Measurements from ENCODE around the gene PTPRG. TPM values are rescaled to one million over a fixed set of nuclear protein-coding genes. Genes with fewer than 3 reads are reported as not detected.
"Not testable (repeated sequence)": the region's sequence is repeated elsewhere in the genome, so short reads cannot be mapped to it uniquely, and the experiment has no call there.

The PTPRG gene
- total and polyA plus RNA-seq, 10 of the 15 experiments (the other 5 are each of a cell fraction or from before 2014, with no cell fraction given): 0.29 to 20.7 (median 1.4) TPM

GRCh38 chr3:61704807-61705206, 143.4 kb downstream of the PTPRG start (continued):
- no peak for TF ChIP-seq CTCF (IDR thresholded peaks at IDR 0.05 in 2 of 3, conservative IDR thresholded peaks at IDR 0.05 in 1 of 3; ENCODE audit: control insufficient read depth in 2 of 3, extremely low read depth in 1 of 3, insufficient read depth in 1 of 3, low read depth in 3 of 3, low read length in 3 of 3)
- TF ChIP-seq RAD51 (IDR thresholded peaks at IDR 0.05): no peak
- TF ChIP-seq TAF1 (IDR thresholded peaks at IDR 0.05; ENCODE audit: borderline replicate concordance, low read depth, low read length): no peak
- no peak for TF ChIP-seq E2F4 (IDR thresholded peaks at IDR 0.05; ENCODE audit: low read depth, low read length)

- SMC1A ChIA-PET (ENCODE audit: uncharacterized antibody, unreplicated experiment): interaction anchor here (0.8 to 1.2 kb wide), 4 partner anchors 13 to 157 kb away, joined by 3 read pairs; no protein-coding TSS in a partner anchor
- Histone ChIP-seq H3K36me3 (ENCODE audit: control insufficient read depth in 2 of 2, insufficient read depth in 2 of 2, low read length in 1 of 2) (no peaks in the 10 kb centered on the region), H3K27ac (ENCODE audit: control insufficient read depth, insufficient read depth) (no peak overlapping the region), H4K20me1 (ENCODE audit: control insufficient read depth, insufficient read depth) (no peaks in the 10 kb centered on the region), H3K4me2 (ENCODE audit: control insufficient read depth, insufficient read depth) (no peak overlapping the region), H3K4me1 (ENCODE audit: control insufficient read depth, insufficient read depth, low read length) (no peaks in the 10 kb centered on the region), H3K79me2 (ENCODE audit: control insufficient read depth, insufficient read depth, low read length) (no peaks in the 10 kb centered on the region), H3K9me3 (replicated peaks; ENCODE audit: control insufficient read depth, insufficient read depth, low read length) (no peaks in the 10 kb centered on the region), H3K9ac (ENCODE audit: control insufficient read depth, insufficient read depth, low read length) (no peak overlapping the region), H3K4me3 (no peak overlapping the region), H3K27me3 (replicated peaks in 1 of 2; ENCODE audit: control insufficient read depth in 2 of 2, insufficient read depth in 2 of 2, low read length in 1 of 2) (no peaks in the 10 kb centered on the region), H2AFZ (ENCODE audit: control insufficient read depth, low read depth, low read length) (no peak overlapping the region)
- in situ Hi-C loops (cut with MboI) (no loop called here), intact Hi-C loops (cut with micrococcal nuclease; ENCODE audit: unreplicated experiment) (no loop called here)
- RAD21 ChIA-PET (ENCODE audit: unreplicated experiment): interaction anchor here (0.8 kb wide), 1 partner anchor 18 kb away, joined by 3 read pairs; no protein-coding TSS in a partner anchor
- BruUV-seq (replicated peaks): no TSS peak
- no peak for TF ChIP-seq CHD2 (IDR thresholded peaks at IDR 0.05; ENCODE audit: borderline replicate concordance, low read depth, low read length)
- DNase-seq (ENCODE audit: low read depth, low spot score): no peak
- WGBS (ENCODE audit: insufficient coverage, insufficient replicate concordance, low lambda C conversion rate, missing lambda C conversion rate): 95% methylated on average over 1 of the region's 1 CpG
- POLR2A ChIA-PET: interaction anchor here (1.3 kb wide), 1 partner anchor 14 kb away, joined by 3 read pairs; no protein-coding TSS in a partner anchor
- CTCF ChIA-PET: interaction anchor here (0.7 kb wide), 2 partner anchors 76 to 151 kb away, joined by 3 read pairs; no protein-coding TSS in a partner anchor
- ATAC-seq: no peak
- no peak for FAIRE-seq
Observed at GRCh38 chr3:61707492-61707891, 146.1 kb downstream of the PTPRG start.

- FAIRE-seq; H3K36me3 ChIP-seq (ENCODE audit: control insufficient read depth in 2 of 2, insufficient read depth in 2 of 2, low read length in 1 of 2); H3K4me1 ChIP-seq (ENCODE audit: control insufficient read depth, insufficient read depth, low read length); in situ Hi-C loops (cut with MboI); RAD21 ChIA-PET (ENCODE audit: unreplicated experiment); H3K79me2 ChIP-seq (ENCODE audit: control insufficient read depth, insufficient read depth, low read length); H2AFZ ChIP-seq (ENCODE audit: control insufficient read depth, low read depth, low read length); DNase-seq (ENCODE audit: low read depth, low spot score); BruUV-seq (replicated peaks); H3K4me3 ChIP-seq; H3K9me3 ChIP-seq (replicated peaks; ENCODE audit: control insufficient read depth, insufficient read depth, low read length); intact Hi-C loops (cut with micrococcal nuclease; ENCODE audit: unreplicated experiment); H4K20me1 ChIP-seq (ENCODE audit: control insufficient read depth, insufficient read depth); H3K9ac ChIP-seq (ENCODE audit: control insufficient read depth, insufficient read depth, low read length); ATAC-seq; CTCF ChIA-PET; H3K4me2 ChIP-seq (ENCODE audit: control insufficient read depth, insufficient read depth); H3K27me3 ChIP-seq (replicated peaks in 1 of 2; ENCODE audit: control insufficient read depth in 2 of 2, insufficient read depth in 2 of 2, low read length in 1 of 2); H3K27ac ChIP-seq (ENCODE audit: control insufficient read depth, insufficient read depth): not testable (repeated sequence)
- WGBS (ENCODE audit: insufficient coverage, insufficient replicate concordance, low lambda C conversion rate, missing lambda C conversion rate): 32% methylated on average over 3 of the region's 3 CpGs
- ChIA-PET SMC1A (ENCODE audit: uncharacterized antibody, unreplicated experiment) (interaction anchor here (1.1 to 1.3 kb wide), 2 partner anchors 27 to 476 kb away, joined by 3 to 4 read pairs; no protein-coding TSS in a partner anchor), POLR2A (interaction anchor here (0.8 to 2.6 kb wide), 2 partner anchors 10 kb away, joined by 7 to 8 read pairs; no protein-coding TSS in a partner anchor)
Observed at GRCh38 chr3:61710920-61711319, 149.5 kb downstream of the PTPRG start.
